Activated CD4-positive, CD25-positive, alpha-beta regulatory T cell treated with anti-CD3 and anti-CD28 coated beads, Interleukin-2, amount 50 U/mL, for 16 hours (primary cell): ENCODE results near the gene CLIP2.
"Not testable (repeated sequence)": the region's sequence is repeated elsewhere in the genome, so short reads cannot be mapped to it uniquely, and the experiment has no call there.

Experiments
- DNase-seq: peaks from one replicate; pipeline ENCODE4 v3.0.0-alpha.2; 2020; ENCODE audit warnings: low read depth, low spot score

CLIP2 gene

GRCh38 chr7:74371381-74372341 lies 82.5 kb downstream of the CLIP2 start:
- DNase-seq: no peak

GRCh38 chr7:74372511-74373111 lies 83.4 kb downstream of the CLIP2 start:
- DNase-seq: no peak

GRCh38 chr7:74373536-74373935 lies 84.3 kb downstream of the CLIP2 start:
- DNase-seq: no peak

- DNase-seq: no peak
Measured at GRCh38 chr7:74375726-74376220, 86.6 kb downstream of the CLIP2 start.

GRCh38 chr7:74376256-74377036 lies 87.2 kb downstream of the CLIP2 start:
- DNase-seq: no peak

- DNase-seq: no peak
Measured at GRCh38 chr7:74379938-74380337, 90.7 kb downstream of the CLIP2 start.

GRCh38 chr7:74380720-74381119 lies 91.5 kb downstream of the CLIP2 start:
- DNase-seq: no peak

- DNase-seq: not testable (repeated sequence)
Measured at GRCh38 chr7:74384086-74384485, 94.9 kb downstream of the CLIP2 start.

GRCh38 chr7:74384854-74385253 lies 95.6 kb downstream of the CLIP2 start:
- not testable (repeated sequence) for DNase-seq

GRCh38 chr7:74387606-74388005 lies 98.4 kb downstream of the CLIP2 start:
- no peak for DNase-seq

GRCh38 chr7:74388880-74389415 lies 99.7 kb downstream of the CLIP2 start:
- no peak for DNase-seq

- not testable (repeated sequence) for DNase-seq
Measured at GRCh38 chr7:74393722-74394121, 104.5 kb downstream of the CLIP2 start.

- DNase-seq: not testable (repeated sequence)
Measured at GRCh38 chr7:74394601-74395000, 105.4 kb downstream of the CLIP2 start.

GRCh38 chr7:74395745-74396311 lies 106.6 kb downstream of the CLIP2 start:
- no peak for DNase-seq

- DNase-seq: no peak
Measured at GRCh38 chr7:74396993-74397392, 107.8 kb downstream of the CLIP2 start.

- no peak for DNase-seq
Measured at GRCh38 chr7:74398426-74398825, 109.2 kb downstream of the CLIP2 start.

GRCh38 chr7:74399006-74399405 lies 109.8 kb downstream of the CLIP2 start:
- no peak for DNase-seq

- no peak for DNase-seq
Measured at GRCh38 chr7:74400420-74401136, 111.4 kb downstream of the CLIP2 start.

GRCh38 chr7:74401137-74401859 lies 112.1 kb downstream of the CLIP2 start:
- peak; percentile 45 for DNase-seq

- not testable (repeated sequence) for DNase-seq
Measured at GRCh38 chr7:74402668-74403067, 113.5 kb downstream of the CLIP2 start.
